Mesenchymal stem cell (in vitro differentiated cells and primary cell): ENCODE results near the gene DNAJC19. TPM values are rescaled to one million over a fixed set of nuclear protein-coding genes. Genes with fewer than 3 reads are reported as not detected.

Experiments used
- DNase-seq: peaks from one replicate; pipeline ENCODE4 v3.0.0-alpha.2; 2013
- H2AFZ ChIP-seq: one replicate; pipeline ENCODE4 v1.6.1; 2013; ENCODE audit warnings: low read depth, mild to moderate bottlenecking, control low read depth, inconsistent platforms, low read length, moderate library complexity
- H2AK5ac ChIP-seq: 2 replicates; pipeline ENCODE4 v1.6.1; 2013; ENCODE audit warnings: low read length, moderate library complexity, mild to moderate bottlenecking, inconsistent platforms; ENCODE audit not compliant: severe bottlenecking
- H2BK120ac ChIP-seq: one replicate; pipeline ENCODE4 v1.6.1; 2013; ENCODE audit warnings: low read depth, mild to moderate bottlenecking, inconsistent platforms, low read length, moderate library complexity
- H2BK12ac ChIP-seq, 2 experiments: one replicate each; pipeline ENCODE4 v1.6.1; 2013; ENCODE audit warnings: inconsistent platforms in 2 of 2, low read length in 2 of 2, mild to moderate bottlenecking in 2 of 2, moderate library complexity in 2 of 2, control low read depth in 1 of 2
- H2BK15ac ChIP-seq: one replicate; pipeline ENCODE4 v1.6.1; 2013; ENCODE audit warnings: mild to moderate bottlenecking, low read depth, inconsistent platforms; ENCODE audit not compliant: poor library complexity, severe bottlenecking
- H2BK5ac ChIP-seq: 2 replicates; pipeline ENCODE4 v1.6.1; 2013; ENCODE audit warnings: low read depth, mild to moderate bottlenecking, low read length, control low read depth, inconsistent platforms; ENCODE audit not compliant: poor library complexity, severe bottlenecking
- H3K14ac ChIP-seq, 2 experiments: one replicate each; pipeline ENCODE4 v1.6.1; 2013; ENCODE audit warnings: inconsistent platforms in 2 of 2, low read length in 2 of 2, control low read depth in 1 of 2, mild to moderate bottlenecking in 1 of 2, moderate library complexity in 1 of 2
- H3K18ac ChIP-seq, 2 experiments: one replicate each; pipeline ENCODE4 v1.6.1; 2013; ENCODE audit warnings: inconsistent platforms in 2 of 2, low read length in 2 of 2, control low read depth in 1 of 2, low read depth in 1 of 2, mild to moderate bottlenecking in 1 of 2
- H3K23ac ChIP-seq, 2 experiments: one replicate each; pipeline ENCODE4 v1.6.1; 2013; ENCODE audit warnings: inconsistent platforms in 2 of 2, low read length in 2 of 2, mild to moderate bottlenecking in 2 of 2, moderate library complexity in 2 of 2, control low read depth in 1 of 2
- H3K27ac ChIP-seq: 2 replicates; pipeline ENCODE4 v1.5.1; 2013; ENCODE audit warnings: mild to moderate bottlenecking, moderate library complexity, low read length, control low read depth, inconsistent platforms; ENCODE audit not compliant: poor library complexity, severe bottlenecking
- H3K27me3 ChIP-seq, 2 experiments: 2 replicates each; pipeline versions ENCODE4 v1.6.1 to v1.7.0; 2013; ENCODE audit warnings: low read length in 2 of 2, mild to moderate bottlenecking in 2 of 2, moderate library complexity in 2 of 2, control low read depth in 1 of 2, inconsistent platforms in 1 of 2; ENCODE audit not compliant: control insufficient read depth in 1 of 2, insufficient read depth in 1 of 2
- H3K36me3 ChIP-seq, 2 experiments: 2 replicates each; pipeline versions ENCODE4 v1.6.1 to v1.7.0; 2013; ENCODE audit warnings: low read length in 2 of 2, control low read depth in 1 of 2, inconsistent platforms in 1 of 2, low read depth in 1 of 2, mild to moderate bottlenecking in 1 of 2; ENCODE audit not compliant: insufficient read depth in 2 of 2, control insufficient read depth in 1 of 2
- H3K4ac ChIP-seq, 2 experiments: one replicate each; pipeline ENCODE4 v1.6.1; 2013; ENCODE audit warnings: inconsistent platforms in 2 of 2, low read length in 2 of 2, mild to moderate bottlenecking in 2 of 2, moderate library complexity in 2 of 2, control low read depth in 1 of 2, low read depth in 1 of 2
- H3K4me1 ChIP-seq: 2 replicates; pipeline ENCODE4 v1.6.1; 2013; ENCODE audit warnings: low read depth, low read length, control low read depth; ENCODE audit not compliant: control insufficient read depth, insufficient read depth
- H3K4me2 ChIP-seq: 2 replicates; pipeline ENCODE4 v1.6.1; 2013; ENCODE audit warnings: low read length, mild to moderate bottlenecking, inconsistent platforms; ENCODE audit not compliant: poor library complexity, severe bottlenecking
- H3K4me3 ChIP-seq, 2 experiments: 2 replicates each; pipeline versions ENCODE4 v1.5.1 to v1.7.0; 2013; ENCODE audit warnings: low read length in 2 of 2, mild to moderate bottlenecking in 2 of 2, control low read depth in 1 of 2, low read depth in 1 of 2; ENCODE audit not compliant: insufficient read depth in 1 of 2
- H3K79me1 ChIP-seq: replicated peaks from 2 replicates; pipeline ENCODE4 v1.6.1; 2013; ENCODE audit warnings: mild to moderate bottlenecking, control low read depth, low read length, inconsistent platforms; ENCODE audit not compliant: poor library complexity, severe bottlenecking
- H3K9ac ChIP-seq: 2 replicates; pipeline ENCODE4 v1.7.0; 2013; ENCODE audit warnings: mild to moderate bottlenecking, low read length, moderate library complexity
- H3K9me3 ChIP-seq: 2 replicates; pipeline ENCODE4 v1.7.0; 2013; ENCODE audit warnings: mild to moderate bottlenecking, low read length; ENCODE audit not compliant: control insufficient read depth
- H4K8ac ChIP-seq: one replicate; pipeline ENCODE4 v1.6.1; 2013; ENCODE audit warnings: inconsistent platforms, mild to moderate bottlenecking, low read length, moderate library complexity
- H4K91ac ChIP-seq: one replicate; pipeline ENCODE4 v1.6.1; 2013; ENCODE audit warnings: mild to moderate bottlenecking, low read length, inconsistent platforms
- WGBS: methylation state at CpG from one replicate; pipeline ENCODE4 v1.1.7; 2013; ENCODE audit warnings: mixed read lengths; 5-methylcytosine and 5-hydroxymethylcytosine counted together
- polyA plus RNA-seq, 2 experiments: library from polyadenylated mRNA; stranded (reverse); fragments of 200-250 nt; gene quantifications; one replicate each; pipeline ENCODE4 v1.2.3, GENCODE V29; 2013

DNAJC19 gene
- 87.9 TPM for polyA plus RNA-seq (2013, experiment 1 of 2)
- 96.4 TPM for polyA plus RNA-seq (2013, experiment 2 of 2)

DNA sequence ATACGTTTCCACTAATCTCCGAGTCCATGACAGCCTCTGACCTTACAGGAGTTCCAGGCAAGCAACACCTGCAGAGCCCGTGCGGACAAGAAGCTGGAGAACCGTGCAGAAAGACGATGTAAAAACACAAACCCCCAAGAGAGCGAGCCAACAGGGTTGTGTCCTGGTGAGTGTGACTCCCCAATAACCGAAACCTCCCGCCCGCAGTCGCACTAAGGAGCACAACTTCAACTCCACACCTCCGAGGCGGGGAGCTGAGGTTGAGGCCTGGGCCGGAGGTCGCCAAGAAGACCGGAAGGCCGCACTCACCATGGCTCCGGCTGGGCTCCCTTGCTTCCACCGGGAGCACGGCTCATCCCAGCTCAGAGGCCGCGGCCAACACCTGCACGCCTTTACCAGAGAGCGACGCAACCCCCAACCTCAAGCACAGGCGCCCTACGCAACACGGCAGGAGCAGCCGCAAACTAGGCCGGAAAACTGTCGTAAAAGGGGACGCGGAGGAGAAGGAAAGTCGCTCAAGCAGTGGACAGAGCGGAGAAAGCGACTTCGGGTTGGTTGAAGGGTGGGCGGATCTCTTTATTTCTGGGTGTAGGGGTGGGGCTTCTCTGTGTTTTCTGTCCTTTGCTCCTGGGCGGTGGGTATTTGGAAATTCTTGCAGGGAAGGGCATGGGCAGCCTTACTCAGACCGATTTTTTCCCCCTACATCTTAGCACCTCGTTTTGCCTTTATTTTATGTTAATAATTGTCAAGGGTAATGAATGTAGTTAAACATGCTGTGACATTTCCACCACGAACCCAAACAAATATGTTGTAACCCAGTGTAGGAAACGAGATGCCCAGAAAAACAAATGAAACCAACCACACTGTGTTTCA lies at the start of gene DNAJC19:
Gene DNAJC19 (minus strand): TSS at position 446 of the 873 bp plus-strand sequence. CDS start 134 bp downstream, at position 312.
- Histone ChIP-seq H3K9ac (peak within 1 kb of the TSS; percentile 93), H4K91ac (peak within 1 kb of the TSS; percentile 55), H3K27me3 (peaks cover 0 to 3% of the 10 kb centered on the region in 2 experiments), H3K14ac (peak within 1 kb of the TSS in 1 of 2 experiments; percentile 53), H3K79me1 (peaks cover 2% of the 10 kb centered on the region), H2BK120ac (no peak within 1 kb of the TSS), H2AK5ac (no peak within 1 kb of the TSS), H2AFZ (peak within 1 kb of the TSS; percentile 56), H3K27ac (peak within 1 kb of the TSS; percentile 73), H3K23ac (no peak within 1 kb of the TSS), H3K4me2 (peak within 1 kb of the TSS; percentile 39), H2BK5ac (no peak within 1 kb of the TSS), H2BK12ac (no peak within 1 kb of the TSS), H3K18ac (peak within 1 kb of the TSS; percentile 37 to 64), H3K4me1 (peaks cover 4% of the 10 kb centered on the region), H3K4ac (no peak within 1 kb of the TSS), H3K36me3 (peaks cover 3 to 30% of the 10 kb centered on the region in 2 experiments), H4K8ac (peak within 1 kb of the TSS; percentile 78), H2BK15ac (peak within 1 kb of the TSS; percentile 77), H3K4me3 (peak within 1 kb of the TSS; percentile 89 to 95), H3K9me3 (no peaks in the 10 kb centered on the region)
- peak; percentile 98 for DNase-seq
- 1% methylated on average over 27 of the region's 43 CpGs for WGBS

DNA sequence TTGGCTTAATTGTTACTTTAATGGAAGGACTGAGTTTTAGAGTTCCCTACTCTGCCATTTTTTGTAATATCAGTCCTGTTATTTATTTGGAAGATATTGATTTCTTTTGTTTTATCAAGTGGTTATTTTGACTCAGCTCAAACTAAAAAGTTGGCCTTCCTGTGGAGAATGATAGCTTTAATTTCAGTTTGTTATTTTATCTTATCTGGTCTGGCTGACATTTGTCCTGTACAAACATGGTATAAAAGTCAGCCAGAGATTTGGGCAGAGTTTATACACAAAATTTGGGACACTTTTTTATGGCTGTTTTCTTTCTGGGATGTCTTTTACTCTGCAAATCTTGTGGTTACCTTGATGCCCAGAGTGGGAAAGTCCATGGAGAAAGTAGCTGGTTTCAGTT lies 41.4 kb upstream of the DNAJC19 start:
- no peak overlapping the region for H3K9ac ChIP-seq
- no peak overlapping the region for H2BK5ac ChIP-seq
- H2BK120ac ChIP-seq: no peak overlapping the region
- H3K27me3 ChIP-seq: no peaks in the 10 kb centered on the region
- H3K4ac ChIP-seq: no peak overlapping the region
- no peak overlapping the region for H3K23ac ChIP-seq
- H3K4me2 ChIP-seq: no peak overlapping the region
- H2AK5ac ChIP-seq: no peak overlapping the region
- no peak overlapping the region for H2BK12ac ChIP-seq
- H3K14ac ChIP-seq: no peak overlapping the region
- no peaks in the 10 kb centered on the region for H3K36me3 ChIP-seq
- no peak overlapping the region for H3K27ac ChIP-seq
- H3K4me1 ChIP-seq: no peaks in the 10 kb centered on the region
- no peak overlapping the region for H4K91ac ChIP-seq
- no peaks in the 10 kb centered on the region for H3K79me1 ChIP-seq
- H3K9me3 ChIP-seq: peaks cover 3% of the 10 kb centered on the region
- H2AFZ ChIP-seq: no peak overlapping the region
- H3K4me3 ChIP-seq: no peak overlapping the region
- no peak overlapping the region for H2BK15ac ChIP-seq
- H4K8ac ChIP-seq: no peak overlapping the region
- no peak for DNase-seq
- H3K18ac ChIP-seq: no peak overlapping the region

DNA sequence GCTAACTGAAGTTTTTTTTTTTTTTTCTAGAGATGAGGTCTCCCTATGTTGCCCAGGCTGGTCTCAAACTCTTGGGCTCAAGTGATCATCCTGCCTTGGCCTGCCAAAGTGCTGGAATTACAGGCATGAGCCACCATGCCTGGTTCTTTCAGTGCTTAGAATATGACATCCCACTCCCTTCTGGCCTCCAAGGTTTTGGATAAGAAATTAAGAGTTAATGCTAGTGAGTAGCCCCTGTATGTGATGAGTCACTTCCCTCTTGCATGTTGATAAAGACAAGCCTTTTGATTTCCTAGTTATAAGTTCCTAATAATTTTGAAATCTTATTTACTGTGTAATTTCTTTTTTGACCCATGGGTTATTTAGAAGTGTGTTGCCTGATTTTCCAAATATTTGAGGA lies 35.7 kb upstream of the DNAJC19 start:
- Histone ChIP-seq H4K8ac (no peak overlapping the region), H3K27ac (no peak overlapping the region), H3K9ac (no peak overlapping the region), H2AK5ac (no peak overlapping the region), H2BK15ac (no peak overlapping the region), H2AFZ (no peak overlapping the region), H3K79me1 (no peaks in the 10 kb centered on the region), H3K4ac (no peak overlapping the region), H3K4me2 (no peak overlapping the region), H3K4me1 (no peaks in the 10 kb centered on the region), H3K27me3 (no peaks in the 10 kb centered on the region), H3K4me3 (no peak overlapping the region), H3K9me3 (peaks cover 13% of the 10 kb centered on the region), H2BK120ac (no peak overlapping the region), H3K36me3 (no peaks in the 10 kb centered on the region), H3K23ac (no peak overlapping the region), H2BK5ac (no peak overlapping the region), H2BK12ac (no peak overlapping the region), H3K14ac (no peak overlapping the region), H4K91ac (no peak overlapping the region), H3K18ac (no peak overlapping the region)
- no peak for DNase-seq

DNA sequence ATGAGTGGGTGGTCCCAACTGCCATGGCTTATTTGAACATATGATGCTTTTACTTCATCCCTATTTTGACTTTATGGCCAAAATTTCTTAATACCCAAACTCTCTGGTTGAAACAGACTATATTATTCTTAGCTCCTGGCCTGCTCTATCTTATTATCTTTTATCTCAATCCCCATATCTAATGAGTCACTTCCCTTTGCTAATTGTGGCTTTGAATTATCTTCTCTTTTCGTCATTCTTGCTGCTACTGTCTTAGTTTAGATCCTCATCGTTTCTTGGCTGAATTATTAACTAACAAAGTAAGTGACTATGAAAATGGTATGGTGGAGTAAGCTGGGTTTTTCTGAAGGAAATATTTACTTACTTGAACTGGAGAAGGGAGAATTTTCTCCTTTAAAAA lies 28.2 kb upstream of the DNAJC19 start:
- Histone ChIP-seq H2BK5ac (no peak overlapping the region), H3K4ac (no peak overlapping the region), H4K8ac (no peak overlapping the region), H3K36me3 (no peaks in the 10 kb centered on the region), H3K79me1 (no peaks in the 10 kb centered on the region), H2AFZ (no peak overlapping the region), H4K91ac (no peak overlapping the region), H3K18ac (no peak overlapping the region), H2BK120ac (no peak overlapping the region), H3K14ac (no peak overlapping the region), H2BK15ac (no peak overlapping the region), H3K27ac (no peak overlapping the region), H3K4me1 (no peaks in the 10 kb centered on the region), H2BK12ac (no peak overlapping the region), H3K9me3 (no peaks in the 10 kb centered on the region), H3K27me3 (no peaks in the 10 kb centered on the region), H3K4me3 (no peak overlapping the region), H3K4me2 (no peak overlapping the region), H3K9ac (no peak overlapping the region), H3K23ac (no peak overlapping the region), H2AK5ac (no peak overlapping the region)
- DNase-seq: no peak
- 60% methylated on average over 2 of the region's 2 CpGs for WGBS
